ENCODE data around the gene ARFIP1.

- TF ChIP-seq, protein P1, sequence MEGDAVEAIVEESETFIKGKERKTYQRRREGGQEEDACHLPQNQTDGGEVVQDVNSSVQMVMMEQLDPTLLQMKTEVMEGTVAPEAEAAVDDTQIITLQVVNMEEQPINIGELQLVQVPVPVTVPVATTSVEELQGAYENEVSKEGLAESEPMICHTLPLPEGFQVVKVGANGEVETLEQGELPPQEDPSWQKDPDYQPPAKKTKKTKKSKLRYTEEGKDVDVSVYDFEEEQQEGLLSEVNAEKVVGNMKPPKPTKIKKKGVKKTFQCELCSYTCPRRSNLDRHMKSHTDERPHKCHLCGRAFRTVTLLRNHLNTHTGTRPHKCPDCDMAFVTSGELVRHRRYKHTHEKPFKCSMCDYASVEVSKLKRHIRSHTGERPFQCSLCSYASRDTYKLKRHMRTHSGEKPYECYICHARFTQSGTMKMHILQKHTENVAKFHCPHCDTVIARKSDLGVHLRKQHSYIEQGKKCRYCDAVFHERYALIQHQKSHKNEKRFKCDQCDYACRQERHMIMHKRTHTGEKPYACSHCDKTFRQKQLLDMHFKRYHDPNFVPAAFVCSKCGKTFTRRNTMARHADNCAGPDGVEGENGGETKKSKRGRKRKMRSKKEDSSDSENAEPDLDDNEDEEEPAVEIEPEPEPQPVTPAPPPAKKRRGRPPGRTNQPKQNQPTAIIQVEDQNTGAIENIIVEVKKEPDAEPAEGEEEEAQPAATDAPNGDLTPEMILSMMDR (IDR thresholded peaks at IDR 0.05; ENCODE audit: insufficient read depth, low read length, poor library complexity, severe bottlenecking), result no peak
- no peak for TF ChIP-seq EZH2phosphoT487 (conservative IDR thresholded peaks at IDR 0.05; ENCODE audit: low read length)
Observed at GRCh38 chr4:152776352-152776751, 3.4 kb upstream of the ARFIP1 start.

All from SU-DHL-6 (cell line).